HepG2 (cell line): ENCODE measurements around the gene DQX1. TPM values are rescaled to one million over a fixed set of nuclear protein-coding genes. Genes with fewer than 3 reads are reported as not detected.

Experiments used
- ATF7 ChIP-seq, 2 experiments: fragments of 450-650 bp in 1 of 2; sonication (generic) in 1 of 2; formaldehyde crosslinking in 1 of 2; IDR thresholded peaks; 2 replicates each; pipeline versions ENCODE4 v1.4.0 to v1.6.1; 2016 to 2020; ENCODE audit warnings: antibody characterized with exemption in 1 of 2, mild to moderate bottlenecking in 1 of 2, missing genetic modification reagents in 1 of 2
- CCDC6 ChIP-seq: sonication (generic); formaldehyde crosslinking; IDR thresholded peaks from 2 replicates; pipeline ENCODE4 v1.8.1; 2022; ENCODE audit warnings: mild to moderate bottlenecking, missing genetic modification reagents, moderate library complexity
- ELF3 ChIP-seq: IDR thresholded peaks from 2 replicates; pipeline ENCODE4 v1.6.1; 2016; ENCODE audit warnings: missing genetic modification reagents, missing compliant biosample characterization
- NR2C2 ChIP-seq: sonication (generic); formaldehyde crosslinking; IDR thresholded peaks from 2 replicates; pipeline ENCODE4 v1.4.0; 2020; ENCODE audit warnings: missing genetic modification reagents, mild to moderate bottlenecking, moderate library complexity, borderline replicate concordance
- ZBTB42 ChIP-seq: sonication (generic); formaldehyde crosslinking; IDR thresholded peaks from 2 replicates; pipeline ENCODE4 v1.5.0; 2020; ENCODE audit warnings: mild to moderate bottlenecking, missing genetic modification reagents
- ZC3H4 ChIP-seq: sonication (generic); formaldehyde crosslinking; IDR thresholded peaks from 2 replicates; pipeline ENCODE4 v1.4.0; 2020; ENCODE audit warnings: missing genetic modification reagents, borderline replicate concordance
- ZNF329 ChIP-seq: sonication (generic); formaldehyde crosslinking; IDR thresholded peaks from 2 replicates; pipeline ENCODE4 v1.9.0; 2021; ENCODE audit warnings: low read depth, mild to moderate bottlenecking, missing genetic modification reagents
- ZNF446 ChIP-seq: sonication (generic); formaldehyde crosslinking; IDR thresholded peaks from 2 replicates; pipeline ENCODE4 v1.5.0; 2020; ENCODE audit warnings: mild to moderate bottlenecking, missing genetic modification reagents
- ZNF546 ChIP-seq: sonication (generic); formaldehyde crosslinking; conservative IDR thresholded peaks from 2 replicates; pipeline ENCODE4 v1.8.1; 2023; ENCODE audit warnings: mild to moderate bottlenecking, missing genetic modification reagents
- ZNF552 ChIP-seq: sonication (generic); formaldehyde crosslinking; IDR thresholded peaks from 2 replicates; pipeline ENCODE4 v1.9.0; 2022; ENCODE audit warnings: missing genetic modification reagents, mild to moderate bottlenecking, borderline replicate concordance
- ZNF670 ChIP-seq: sonication (generic); formaldehyde crosslinking; IDR thresholded peaks from 2 replicates; pipeline ENCODE4 v1.8.0; 2022; ENCODE audit warnings: mild to moderate bottlenecking, missing genetic modification reagents, borderline replicate concordance
- ZSCAN21 ChIP-seq: sonication (generic); formaldehyde crosslinking; IDR thresholded peaks from 2 replicates; pipeline ENCODE4 v1.8.0; 2022; ENCODE audit warnings: mild to moderate bottlenecking, missing genetic modification reagents, moderate library complexity, borderline replicate concordance
- polyA plus RNA-seq, 8 experiments: library from polyadenylated mRNA; depleted of rRNA in 3 of 8; stranded (reverse) in 7 of 8; unstranded in 1 of 8; fragments of >200 nt; fragmentation: Illumina TruSeq in 4 of 8; extraction: Trizol in 4 of 8; gene quantifications; 2 replicates each; pipeline versions ENCODE4 v1.2.1 to v1.2.3, GENCODE V29; 2011 to 2016; ENCODE audit warnings: low read depth in 4 of 8, missing spikeins in 1 of 8, mixed read lengths in 1 of 8; ENCODE audit not compliant: insufficient read depth in 1 of 8
- total RNA-seq, 5 experiments: library from RNA; depleted of rRNA; stranded (reverse); fragments of >200 nt; fragmentation: Illumina TruSeq; extraction: Trizol; gene quantifications; 2 replicates each; pipeline ENCODE4 v1.2.3, GENCODE V29; 2016; ENCODE audit warnings: low read depth in 1 of 5
- TF ChIP-seq, protein P1 (sequence below): sonication (generic); formaldehyde crosslinking; IDR thresholded peaks from 2 replicates; pipeline ENCODE4 v1.5.1; 2020; ENCODE audit warnings: mild to moderate bottlenecking, missing genetic modification reagents, borderline replicate concordance
- TF ChIP-seq, protein P2 (sequence below): IDR thresholded peaks from 2 replicates; pipeline ENCODE4 v1.6.1; 2012; ENCODE audit warnings: inconsistent platforms

DQX1 gene
- total and polyA plus RNA-seq, 2 of the 13 experiments (the other 11 are each of a cell fraction or from before 2014, with no cell fraction given), result 27.6 to 89.8 TPM

DNA sequence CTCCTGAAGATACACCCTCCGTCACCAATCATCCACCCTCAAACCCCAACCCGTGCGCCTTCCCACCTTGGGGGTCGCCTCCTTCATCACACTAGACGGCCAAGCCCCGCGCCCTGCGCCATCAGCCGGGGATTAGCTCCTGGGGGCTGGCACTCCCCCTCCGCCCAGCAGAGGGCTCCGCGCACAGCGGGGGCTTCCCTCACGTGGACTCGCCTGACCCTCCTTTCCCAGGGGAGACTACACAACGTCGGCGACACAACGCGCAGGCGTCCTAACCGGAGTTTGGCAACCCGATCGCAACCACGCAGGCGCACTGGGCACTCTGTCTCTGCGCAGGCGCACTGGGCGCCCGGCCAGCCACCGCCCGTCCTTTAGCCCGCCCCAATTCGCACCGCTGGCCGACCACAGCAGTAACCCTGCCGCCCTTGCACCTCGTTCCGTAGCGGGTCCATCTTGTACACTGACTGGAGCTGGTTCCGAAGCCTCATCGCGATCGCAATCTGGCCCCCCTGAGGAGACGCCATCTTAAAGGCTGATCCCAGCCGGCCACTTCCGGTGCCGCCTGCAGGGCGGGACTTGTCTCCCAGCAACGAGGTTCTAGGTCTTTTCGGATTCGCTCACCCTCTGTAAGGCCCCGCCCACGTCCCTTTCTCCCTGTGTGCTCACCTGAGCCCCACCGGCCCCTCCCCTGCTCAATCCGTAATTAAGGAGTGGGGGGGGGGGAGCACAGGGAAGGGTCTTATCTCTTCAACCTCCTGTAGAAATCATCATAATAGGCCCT is 18.7 kb downstream of the DQX1 start, which contains the start of gene PCGF1 (continued):
- TF ChIP-seq, protein P1, sequence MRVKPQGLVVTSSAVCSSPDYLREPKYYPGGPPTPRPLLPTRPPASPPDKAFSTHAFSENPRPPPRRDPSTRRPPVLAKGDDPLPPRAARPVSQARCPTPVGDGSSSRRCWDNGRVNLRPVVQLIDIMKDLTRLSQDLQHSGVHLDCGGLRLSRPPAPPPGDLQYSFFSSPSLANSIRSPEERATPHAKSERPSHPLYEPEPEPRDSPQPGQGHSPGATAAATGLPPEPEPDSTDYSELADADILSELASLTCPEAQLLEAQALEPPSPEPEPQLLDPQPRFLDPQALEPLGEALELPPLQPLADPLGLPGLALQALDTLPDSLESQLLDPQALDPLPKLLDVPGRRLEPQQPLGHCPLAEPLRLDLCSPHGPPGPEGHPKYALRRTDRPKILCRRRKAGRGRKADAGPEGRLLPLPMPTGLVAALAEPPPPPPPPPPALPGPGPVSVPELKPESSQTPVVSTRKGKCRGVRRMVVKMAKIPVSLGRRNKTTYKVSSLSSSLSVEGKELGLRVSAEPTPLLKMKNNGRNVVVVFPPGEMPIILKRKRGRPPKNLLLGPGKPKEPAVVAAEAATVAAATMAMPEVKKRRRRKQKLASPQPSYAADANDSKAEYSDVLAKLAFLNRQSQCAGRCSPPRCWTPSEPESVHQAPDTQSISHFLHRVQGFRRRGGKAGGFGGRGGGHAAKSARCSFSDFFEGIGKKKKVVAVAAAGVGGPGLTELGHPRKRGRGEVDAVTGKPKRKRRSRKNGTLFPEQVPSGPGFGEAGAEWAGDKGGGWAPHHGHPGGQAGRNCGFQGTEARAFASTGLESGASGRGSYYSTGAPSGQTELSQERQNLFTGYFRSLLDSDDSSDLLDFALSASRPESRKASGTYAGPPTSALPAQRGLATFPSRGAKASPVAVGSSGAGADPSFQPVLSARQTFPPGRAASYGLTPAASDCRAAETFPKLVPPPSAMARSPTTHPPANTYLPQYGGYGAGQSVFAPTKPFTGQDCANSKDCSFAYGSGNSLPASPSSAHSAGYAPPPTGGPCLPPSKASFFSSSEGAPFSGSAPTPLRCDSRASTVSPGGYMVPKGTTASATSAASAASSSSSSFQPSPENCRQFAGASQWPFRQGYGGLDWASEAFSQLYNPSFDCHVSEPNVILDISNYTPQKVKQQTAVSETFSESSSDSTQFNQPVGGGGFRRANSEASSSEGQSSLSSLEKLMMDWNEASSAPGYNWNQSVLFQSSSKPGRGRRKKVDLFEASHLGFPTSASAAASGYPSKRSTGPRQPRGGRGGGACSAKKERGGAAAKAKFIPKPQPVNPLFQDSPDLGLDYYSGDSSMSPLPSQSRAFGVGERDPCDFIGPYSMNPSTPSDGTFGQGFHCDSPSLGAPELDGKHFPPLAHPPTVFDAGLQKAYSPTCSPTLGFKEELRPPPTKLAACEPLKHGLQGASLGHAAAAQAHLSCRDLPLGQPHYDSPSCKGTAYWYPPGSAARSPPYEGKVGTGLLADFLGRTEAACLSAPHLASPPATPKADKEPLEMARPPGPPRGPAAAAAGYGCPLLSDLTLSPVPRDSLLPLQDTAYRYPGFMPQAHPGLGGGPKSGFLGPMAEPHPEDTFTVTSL (CRISPR knock-in tag), result 0 out of 2 replicates have a peak, but pooled peaks have one; percentile 39
- TF ChIP-seq, protein P2, sequence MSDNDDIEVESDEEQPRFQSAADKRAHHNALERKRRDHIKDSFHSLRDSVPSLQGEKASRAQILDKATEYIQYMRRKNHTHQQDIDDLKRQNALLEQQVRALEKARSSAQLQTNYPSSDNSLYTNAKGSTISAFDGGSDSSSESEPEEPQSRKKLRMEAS, result no peak
- TF ChIP-seq ZNF552 (CRISPR knock-in tag) (peak; percentile 87; the same call in 1 of the 2 replicates), ZSCAN21 (CRISPR knock-in tag) (peak; percentile 76; the same call in 1 of the 2 replicates), ZNF546 (peak; percentile 83), NR2C2 (CRISPR knock-in tag) (peak; percentile 93), ELF3 (peak; percentile 79), CCDC6 (CRISPR knock-in tag) (no peak; the same call in 1 of the 2 replicates), ZNF446 (CRISPR knock-in tag) (no peak), ZBTB42 (CRISPR knock-in tag) (peak; percentile 84; the same call in 1 of the 2 replicates), ZNF329 (CRISPR knock-in tag) (peak; percentile 46; the same call in 1 of the 2 replicates), ZC3H4 (CRISPR knock-in tag) (peak; percentile 86; the same call in 1 of the 2 replicates), ZNF670 (CRISPR knock-in tag) (peak; percentile 56; the same call in 1 of the 2 replicates), ATF7 (IDR thresholded peaks at IDR 0.05) (no peak), ATF7 (CRISPR knock-in tag; IDR thresholded peaks at IDR 0.05) (peak; percentile 29; the same call in 1 of the 2 replicates)
